Spleen (tissue), 7 donors: Measurements from ENCODE around the gene MYL3.

Experiments used
- POLR2A ChIP-seq, 3 donors: fragments of 450-650 bp; IDR thresholded peaks; one replicate each; pipeline ENCODE4 v1.5.1; 2017; ENCODE audit warnings: antibody characterized with exemption in 3 of 3, mild to moderate bottlenecking in 1 of 3
- POLR2AphosphoS5 ChIP-seq, 3 donors: sonication (generic); formaldehyde crosslinking; IDR thresholded peaks; one replicate each; pipeline ENCODE4 v1.5.1; 2017; ENCODE audit warnings: antibody characterized with exemption in 3 of 3
- TF ChIP-seq, protein P1 (sequence below), 11 experiments: fragments of 200-600 bp in 7 of 11; fragments of 450-650 bp in 4 of 11; sonication (generic) in 4 of 11; IDR thresholded peaks in 8 of 11; conservative IDR thresholded peaks in 3 of 11; 1 replicate in 7 of 11; 2 replicates in 4 of 11; pipeline versions ENCODE4 v1.4.0 to v1.8.0; 2016 to 2021; ENCODE audit warnings: antibody characterized with exemption in 11 of 11, inconsistent platforms in 4 of 11, mild to moderate bottlenecking in 1 of 11
- donor health status: DM: no; HTN: no; CAD: no; lungs with moderate emphysema.
- donor health status: DM: no; HTN: no; CAD: no.
- donor health status: DM: no; HTN: no; CAD: no.

GRCh38 chr3:46895761-46896160, 32.5 kb upstream of the MYL3 start:
- TF ChIP-seq, protein P1, sequence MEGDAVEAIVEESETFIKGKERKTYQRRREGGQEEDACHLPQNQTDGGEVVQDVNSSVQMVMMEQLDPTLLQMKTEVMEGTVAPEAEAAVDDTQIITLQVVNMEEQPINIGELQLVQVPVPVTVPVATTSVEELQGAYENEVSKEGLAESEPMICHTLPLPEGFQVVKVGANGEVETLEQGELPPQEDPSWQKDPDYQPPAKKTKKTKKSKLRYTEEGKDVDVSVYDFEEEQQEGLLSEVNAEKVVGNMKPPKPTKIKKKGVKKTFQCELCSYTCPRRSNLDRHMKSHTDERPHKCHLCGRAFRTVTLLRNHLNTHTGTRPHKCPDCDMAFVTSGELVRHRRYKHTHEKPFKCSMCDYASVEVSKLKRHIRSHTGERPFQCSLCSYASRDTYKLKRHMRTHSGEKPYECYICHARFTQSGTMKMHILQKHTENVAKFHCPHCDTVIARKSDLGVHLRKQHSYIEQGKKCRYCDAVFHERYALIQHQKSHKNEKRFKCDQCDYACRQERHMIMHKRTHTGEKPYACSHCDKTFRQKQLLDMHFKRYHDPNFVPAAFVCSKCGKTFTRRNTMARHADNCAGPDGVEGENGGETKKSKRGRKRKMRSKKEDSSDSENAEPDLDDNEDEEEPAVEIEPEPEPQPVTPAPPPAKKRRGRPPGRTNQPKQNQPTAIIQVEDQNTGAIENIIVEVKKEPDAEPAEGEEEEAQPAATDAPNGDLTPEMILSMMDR (IDR thresholded peaks at IDR 0.05 in 8 of 11, conservative IDR thresholded peaks at IDR 0.05 in 3 of 11): no peak
- no peak for TF ChIP-seq POLR2A (IDR thresholded peaks at IDR 0.05)
- TF ChIP-seq POLR2AphosphoS5 (IDR thresholded peaks at IDR 0.05): no peak
